Ascending aorta (tissue), 2 donors: ENCODE measurements around the gene ATRNL1. TPM values are rescaled to one million over a fixed set of nuclear protein-coding genes. Genes with fewer than 3 reads are reported as not detected.

Source experiments
- DNase-seq, 2 donors: peaks; one replicate each; pipeline ENCODE4 v3.0.0-alpha.2; 2019; ENCODE audit warnings: low spot score in 2 of 2
- H3K27ac ChIP-seq, 2 donors: fragments of 200-600 bp; sonication (generic); one replicate each; pipeline ENCODE4 v1.5.1; 2016 to 2017; ENCODE audit warnings: mild to moderate bottlenecking in 1 of 2
- H3K27me3 ChIP-seq: fragments of 200-600 bp; sonication (generic); one replicate; pipeline ENCODE4 v1.5.1; 2017
- H3K36me3 ChIP-seq, 2 donors: fragments of 200-600 bp; sonication (generic); one replicate each; pipeline ENCODE4 v1.5.1; 2016
- H3K4me1 ChIP-seq, 2 donors: fragments of 200-600 bp; sonication (generic); one replicate each; pipeline ENCODE4 v1.5.1; 2016 to 2017; ENCODE audit warnings: mild to moderate bottlenecking in 1 of 2
- H3K4me3 ChIP-seq, 2 donors: fragments of 200-600 bp; sonication (generic); one replicate each; pipeline ENCODE4 v1.5.1; 2016 to 2017; ENCODE audit warnings: mild to moderate bottlenecking in 1 of 2
- H3K9me3 ChIP-seq, 2 donors: fragments of 200-600 bp; sonication (generic); one replicate each; pipeline ENCODE4 v1.5.1; 2016
- CTCF ChIP-seq, 3 experiments: fragments of 200-600 bp in 2 of 3; fragments of 450-650 bp in 1 of 3; sonication (generic) in 2 of 3; IDR thresholded peaks; one replicate each; pipeline ENCODE4 v1.5.1; 2016 to 2019; ENCODE audit warnings: antibody characterized with exemption in 3 of 3, mild to moderate bottlenecking in 1 of 3, moderate library complexity in 1 of 3
- intact Hi-C: fragments of 100-400 bp; cut with DNase I; formaldehyde crosslinking; loops from one replicate; pipeline ENCODE4 v1.15.1; 2023
- total RNA-seq: library from RNA; depleted of rRNA; stranded (reverse); fragments of >200 nt; gene quantifications from one replicate; pipeline ENCODE4 v1.1.0, GENCODE V29; 2016

The ATRNL1 gene
- total RNA-seq, 1 donor from 2014 or later, result 15.4 TPM

GRCh38 chr10:115047705-115048104 lies 45.5 kb upstream of the ATRNL1 start:
- Histone ChIP-seq H3K27me3 (no peaks in the 10 kb centered on the region), H3K27ac (no peak overlapping the region), H3K4me1 (no peaks in the 10 kb centered on the region), H3K4me3 (no peak overlapping the region), H3K36me3 (no peaks in the 10 kb centered on the region), H3K9me3 (no peaks in the 10 kb centered on the region)
- no peak for TF ChIP-seq CTCF (IDR thresholded peaks at IDR 0.05)
- DNase-seq, result no peak
- intact Hi-C loops, result no loop called here

GRCh38 chr10:115049318-115049717 lies 43.8 kb upstream of the ATRNL1 start:
- Histone ChIP-seq H3K27me3 (no peaks in the 10 kb centered on the region), H3K4me1 (no peaks in the 10 kb centered on the region), H3K9me3 (no peaks in the 10 kb centered on the region), H3K4me3 (no peak overlapping the region), H3K36me3 (no peaks in the 10 kb centered on the region), H3K27ac (no peak overlapping the region)
- no peak for DNase-seq
- no peak for TF ChIP-seq CTCF (IDR thresholded peaks at IDR 0.05)
- intact Hi-C loops, result no loop called here

- Histone ChIP-seq H3K4me3 (no peak overlapping the region), H3K36me3 (no peaks in the 10 kb centered on the region), H3K27me3 (no peaks in the 10 kb centered on the region), H3K9me3 (no peaks in the 10 kb centered on the region), H3K4me1 (no peaks in the 10 kb centered on the region), H3K27ac (no peak overlapping the region)
- DNase-seq, result no peak
- no peak for TF ChIP-seq CTCF (IDR thresholded peaks at IDR 0.05)
- intact Hi-C loops, result no loop called here
Measured at GRCh38 chr10:115049960-115050359, 43.2 kb upstream of the ATRNL1 start.

GRCh38 chr10:115050375-115051010 lies 42.7 kb upstream of the ATRNL1 start:
- no peaks in the 10 kb centered on the region for H3K4me1 ChIP-seq
- no peak overlapping the region for H3K27ac ChIP-seq
- no peaks in the 10 kb centered on the region for H3K36me3 ChIP-seq
- no peaks in the 10 kb centered on the region for H3K9me3 ChIP-seq
- H3K27me3 ChIP-seq, result no peaks in the 10 kb centered on the region
- intact Hi-C loops, result no loop called here
- H3K4me3 ChIP-seq, result no peak overlapping the region
- DNase-seq, result no peak
- no peak for TF ChIP-seq CTCF (IDR thresholded peaks at IDR 0.05)

- no peak overlapping the region for H3K4me3 ChIP-seq
- intact Hi-C loops, result no loop called here
- no peak for TF ChIP-seq CTCF (IDR thresholded peaks at IDR 0.05)
- H3K9me3 ChIP-seq, result no peaks in the 10 kb centered on the region
- H3K4me1 ChIP-seq, result no peaks in the 10 kb centered on the region
- no peak overlapping the region for H3K27ac ChIP-seq
- H3K36me3 ChIP-seq, result no peaks in the 10 kb centered on the region
- no peaks in the 10 kb centered on the region for H3K27me3 ChIP-seq
- DNase-seq, result no peak
Measured at GRCh38 chr10:115051216-115051615, 41.9 kb upstream of the ATRNL1 start.

GRCh38 chr10:115052226-115052625 lies 40.9 kb upstream of the ATRNL1 start:
- Histone ChIP-seq H3K36me3 (no peaks in the 10 kb centered on the region), H3K27me3 (no peaks in the 10 kb centered on the region), H3K27ac (no peak overlapping the region), H3K4me1 (no peaks in the 10 kb centered on the region), H3K9me3 (no peaks in the 10 kb centered on the region), H3K4me3 (no peak overlapping the region)
- no peak for TF ChIP-seq CTCF (IDR thresholded peaks at IDR 0.05)
- intact Hi-C loops, result no loop called here
- DNase-seq, result no peak
